ENCODE data around the gene HSPB9.

GRCh38 chr17:42114118-42114517 is 8.5 kb upstream of the HSPB9 start:
- TF ChIP-seq ZBTB7A (IDR thresholded peaks at IDR 0.05; ENCODE audit: low read depth), result no peak
- no peak for TF ChIP-seq EP300 (IDR thresholded peaks at IDR 0.05; ENCODE audit: borderline replicate concordance)
- no peak for TF ChIP-seq TAF1 (IDR thresholded peaks at IDR 0.05; ENCODE audit: low read depth)
- TF ChIP-seq TCF12 (IDR thresholded peaks at IDR 0.05; ENCODE audit: low read depth), result no peak

All from Ishikawa (cell line).